ENCODE results near the gene RIC3.

The RIC3 gene

GRCh38 chr11:8066911-8067455 is 101.8 kb downstream of the RIC3 start:
- no peak for DNase-seq (ENCODE audit: low read depth)

- DNase-seq (ENCODE audit: low read depth) = no peak
These were observed 102.6 kb downstream of the RIC3 start for GRCh38 chr11:8066036-8066910.

- no peak for DNase-seq (ENCODE audit: low read depth)
These were observed 103.8 kb downstream of the RIC3 start for GRCh38 chr11:8065031-8065430.

- DNase-seq (ENCODE audit: low read depth) = peak; percentile 84
These were observed 105.5 kb downstream of the RIC3 start for GRCh38 chr11:8063324-8063723.

- DNase-seq (ENCODE audit: low read depth) = no peak
These were observed 106.0 kb downstream of the RIC3 start for GRCh38 chr11:8062781-8063257.

- DNase-seq (ENCODE audit: low read depth) = no peak
These were observed 107.0 kb downstream of the RIC3 start for GRCh38 chr11:8061555-8062428.

GRCh38 chr11:8060801-8061554 is 107.8 kb downstream of the RIC3 start:
- peak; percentile 13 for DNase-seq (ENCODE audit: low read depth)

- DNase-seq (ENCODE audit: low read depth) = no peak
These were observed 108.6 kb downstream of the RIC3 start for GRCh38 chr11:8060146-8060719.

GRCh38 chr11:8059571-8060011 is 109.2 kb downstream of the RIC3 start:
- no peak for DNase-seq (ENCODE audit: low read depth)

- no peak for DNase-seq (ENCODE audit: low read depth)
These were observed 109.8 kb downstream of the RIC3 start for GRCh38 chr11:8059030-8059429.

GRCh38 chr11:8058216-8058615 is 110.6 kb downstream of the RIC3 start:
- DNase-seq (ENCODE audit: low read depth) = no peak

GRCh38 chr11:8056810-8057463 is 111.9 kb downstream of the RIC3 start:
- peak; percentile 97 for DNase-seq (ENCODE audit: low read depth)

Data from fibroblast of gingiva (primary cell).